Measurements from ENCODE around the gene SPATS1.
A peak's percentile ranks its signal among the peaks of the same experiment; 100 is the strongest.
"Not testable (repeated sequence)": the region's sequence is repeated elsewhere in the genome, so short reads cannot be mapped to it uniquely, and the experiment has no call there.

Gene SPATS1

GRCh38 chr6:44349904-44350649 lies 7.6 kb downstream of the SPATS1 start:
- no peak for DNase-seq

- not testable (repeated sequence) for DNase-seq
Measured at GRCh38 chr6:44350650-44350994, 8.2 kb downstream of the SPATS1 start.

GRCh38 chr6:44352259-44352658 lies 9.8 kb downstream of the SPATS1 start:
- DNase-seq = no peak

GRCh38 chr6:44353336-44353735 lies 10.9 kb downstream of the SPATS1 start:
- DNase-seq = no peak

- DNase-seq = no peak
Measured at GRCh38 chr6:44355640-44356039, 13.2 kb downstream of the SPATS1 start.

DNA sequence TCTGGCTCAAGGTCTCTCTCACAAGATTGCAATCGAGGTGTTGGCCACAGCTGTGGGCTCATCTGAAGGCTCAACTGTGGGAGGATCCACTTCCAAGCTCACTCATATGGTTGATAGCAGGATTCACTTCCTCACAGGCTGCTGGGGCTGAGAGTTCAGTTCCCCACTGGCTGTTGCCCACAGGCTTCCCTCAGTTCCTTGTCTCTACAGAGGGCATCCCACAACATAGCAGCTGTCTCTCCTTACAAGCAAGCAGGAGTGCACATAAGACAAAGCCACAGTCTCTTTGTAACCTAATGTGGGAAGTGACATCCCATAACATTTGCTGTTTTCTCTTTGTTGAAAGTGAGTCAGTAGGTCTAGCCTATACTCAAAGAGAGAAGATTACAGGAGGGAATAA lies 14.0 kb downstream of the SPATS1 start:
- DNase-seq = no peak

DNA sequence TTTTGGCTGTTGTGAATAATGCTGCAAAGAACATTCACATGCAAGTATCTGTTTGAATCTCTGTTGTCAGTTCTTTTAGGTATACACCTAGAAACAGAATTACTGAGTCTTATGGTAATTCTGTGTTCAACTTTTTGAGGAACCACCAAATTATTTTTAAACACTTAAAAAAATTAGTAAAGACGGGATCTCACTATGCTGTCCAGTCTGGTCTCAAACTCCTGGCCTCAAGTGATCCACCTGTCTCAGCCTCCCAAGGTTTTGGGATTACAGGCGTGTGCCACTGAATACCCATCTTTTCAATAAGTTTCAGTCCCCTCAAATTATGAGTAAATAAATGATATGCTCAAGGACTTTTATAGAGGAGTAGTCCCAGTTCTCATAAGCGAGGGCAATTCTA lies 17.5 kb downstream of the SPATS1 start:
- DNase-seq = no peak

DNA sequence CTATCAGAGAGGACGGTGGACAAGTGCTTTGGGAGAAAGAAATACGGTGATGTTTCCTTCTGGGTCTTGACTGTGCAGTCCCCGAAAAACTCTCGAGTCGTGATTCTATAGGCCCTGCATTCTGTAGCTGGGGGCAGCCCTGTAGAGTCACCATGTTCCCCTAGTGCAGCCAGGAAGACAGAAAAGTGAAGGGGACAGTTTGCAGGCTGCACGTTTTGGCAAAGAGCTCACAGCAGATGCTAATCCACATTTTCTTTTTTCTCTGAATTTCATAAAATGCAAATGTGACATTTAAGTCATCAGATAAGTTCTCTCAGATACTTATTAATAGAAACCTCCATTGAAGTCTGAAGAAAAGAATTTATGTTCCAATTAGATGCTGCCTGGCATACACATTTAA lies 19.5 kb downstream of the SPATS1 start:
- no peak for DNase-seq

GRCh38 chr6:44363377-44363926 lies 21.0 kb downstream of the SPATS1 start:
- no peak for DNase-seq

DNA sequence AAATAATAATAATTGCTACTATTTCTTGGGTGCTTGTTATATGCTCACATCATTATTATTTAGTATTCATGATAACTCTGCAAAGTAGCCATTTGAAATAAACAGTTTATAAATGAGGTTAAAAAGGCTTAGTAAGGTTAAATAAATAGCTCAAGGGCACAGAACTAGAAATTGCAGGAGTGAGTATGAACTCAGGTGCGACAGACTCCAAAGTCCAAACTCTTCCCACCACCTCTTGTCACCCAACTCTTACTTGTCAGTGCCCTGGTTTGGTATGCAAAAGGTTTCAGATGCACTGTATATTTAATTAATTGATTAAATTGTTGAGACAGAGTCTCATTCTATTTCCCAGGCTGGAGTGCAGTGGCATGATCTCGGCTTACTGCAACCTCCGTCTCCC lies 24.3 kb downstream of the SPATS1 start:
- DNase-seq = no peak

DNA sequence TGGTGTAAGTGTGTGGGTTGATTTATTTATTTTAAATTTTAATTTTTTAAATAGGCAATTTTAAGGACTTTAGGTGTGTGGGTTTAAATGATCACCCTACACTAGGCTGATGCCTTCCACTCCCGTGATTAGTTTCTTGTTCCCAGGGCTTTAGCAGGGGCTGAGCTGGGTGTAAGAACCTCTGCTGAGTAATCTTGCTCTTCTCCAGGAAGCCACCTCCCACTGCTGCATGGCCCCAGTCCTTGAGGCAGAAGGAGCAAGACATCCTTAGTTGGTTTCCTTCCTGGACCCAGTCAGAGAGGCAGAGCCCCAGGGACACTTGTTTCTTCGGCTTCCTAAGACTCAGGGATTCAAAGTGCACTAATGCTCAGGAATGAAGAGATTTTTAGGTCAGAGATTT lies 25.2 kb downstream of the SPATS1 start:
- DNase-seq = no peak

DNA sequence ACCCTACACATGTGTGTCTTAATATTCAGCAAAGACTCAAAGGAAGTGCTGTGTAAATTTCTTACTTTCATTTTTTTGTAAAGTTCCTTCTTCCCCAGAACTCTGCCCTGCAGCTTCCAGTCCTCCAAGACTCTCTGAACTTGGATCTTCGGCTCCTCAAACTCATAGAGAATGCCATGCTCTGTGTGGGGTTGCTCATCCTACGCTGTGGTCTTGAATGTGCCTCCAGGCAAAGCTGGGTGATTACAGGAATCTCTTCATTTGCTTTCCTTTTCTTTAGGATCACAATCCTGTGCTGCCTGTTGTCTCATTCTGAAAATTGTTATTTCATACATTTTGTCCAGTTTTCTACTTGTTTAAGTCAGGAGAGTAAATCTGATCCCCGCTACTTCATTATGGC lies 30.6 kb downstream of the SPATS1 start:
- no peak for DNase-seq

DNA sequence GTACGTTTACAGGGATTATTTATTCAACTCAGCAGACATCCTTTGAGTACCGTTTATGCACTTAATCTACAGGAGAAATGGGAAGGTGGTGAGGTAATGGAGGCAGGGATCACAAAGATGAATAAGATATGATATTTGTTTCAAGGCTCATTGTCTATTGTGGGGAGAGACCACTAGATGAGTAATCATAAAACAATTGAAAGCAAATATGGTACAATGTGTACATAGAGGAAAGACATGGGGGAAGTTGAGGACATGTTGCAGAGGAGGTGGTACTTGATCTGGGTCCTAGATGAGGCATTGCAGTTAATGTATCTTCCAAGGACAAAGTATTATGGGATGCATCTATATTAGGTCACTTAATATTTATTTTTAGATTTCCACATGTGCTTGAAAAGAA lies 31.3 kb downstream of the SPATS1 start:
- no peak for DNase-seq

DNA sequence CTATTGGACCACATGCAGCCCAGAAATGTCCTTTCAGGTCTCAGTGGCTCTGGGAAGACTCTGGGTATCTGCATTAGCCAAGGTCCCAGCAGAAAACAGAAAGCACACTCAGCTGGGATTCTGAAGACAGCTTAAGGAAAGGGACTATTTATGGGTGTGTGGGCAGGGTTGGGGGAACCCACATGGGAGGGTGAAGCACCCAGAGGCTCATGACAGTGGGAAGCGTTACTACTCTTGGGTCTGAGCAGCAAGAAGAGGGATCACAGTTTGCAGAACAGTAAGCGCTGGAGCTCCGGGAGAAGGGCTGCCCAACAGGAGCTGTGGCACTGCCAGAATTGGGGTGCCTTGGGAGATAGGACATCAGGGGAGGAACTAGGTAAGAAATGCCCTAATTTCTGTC lies 32.6 kb downstream of the SPATS1 start:
- DNase-seq = no peak

- no peak for DNase-seq
Measured at GRCh38 chr6:44377484-44377883, 35.0 kb downstream of the SPATS1 start.

DNA sequence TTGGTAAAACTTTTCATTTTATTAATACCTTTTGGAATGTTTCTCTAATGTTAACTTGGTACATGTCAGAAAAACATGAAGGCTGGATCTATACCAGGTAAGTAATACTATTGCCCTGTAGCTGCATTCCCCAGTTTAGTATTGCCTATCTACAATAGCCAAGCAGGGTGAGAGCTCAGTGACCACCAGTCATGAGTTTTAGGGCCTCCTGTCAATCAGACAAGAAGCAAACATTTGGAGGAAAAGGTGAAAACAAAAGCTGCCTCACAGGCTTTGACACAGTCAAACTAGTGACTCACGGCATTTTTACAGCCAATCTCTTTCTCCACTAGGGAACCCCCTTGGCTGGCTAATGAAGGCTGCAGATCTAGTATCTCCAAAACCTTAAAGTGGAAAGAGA lies 35.5 kb downstream of the SPATS1 start:
- no peak for DNase-seq

- no peak for DNase-seq
Measured at GRCh38 chr6:44381739-44382138, 39.3 kb downstream of the SPATS1 start.

- DNase-seq = peak; percentile 80
Measured at GRCh38 chr6:44386364-44386928, 44.0 kb downstream of the SPATS1 start.

DNA sequence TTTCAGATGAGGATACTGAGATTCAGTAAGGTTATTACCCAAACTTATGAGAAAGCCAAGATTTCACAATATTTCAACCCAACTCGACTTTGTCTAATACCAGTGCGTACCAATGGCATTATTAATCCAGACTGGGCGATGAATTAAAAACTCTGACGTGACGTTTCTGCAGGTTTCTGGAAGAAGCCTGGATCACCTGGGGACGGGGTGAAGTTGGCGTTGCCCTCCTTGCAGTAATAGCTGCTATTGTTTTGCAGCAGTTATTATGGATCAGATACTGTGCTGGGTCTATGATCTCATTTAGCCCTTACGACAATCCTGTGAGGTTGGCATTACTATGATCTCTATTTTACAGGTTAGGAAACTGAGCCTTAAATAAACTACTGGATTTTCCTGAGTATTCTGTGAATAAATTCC lies 44.5 kb downstream of the SPATS1 start:
- DNase-seq = peak; percentile 42

DNA sequence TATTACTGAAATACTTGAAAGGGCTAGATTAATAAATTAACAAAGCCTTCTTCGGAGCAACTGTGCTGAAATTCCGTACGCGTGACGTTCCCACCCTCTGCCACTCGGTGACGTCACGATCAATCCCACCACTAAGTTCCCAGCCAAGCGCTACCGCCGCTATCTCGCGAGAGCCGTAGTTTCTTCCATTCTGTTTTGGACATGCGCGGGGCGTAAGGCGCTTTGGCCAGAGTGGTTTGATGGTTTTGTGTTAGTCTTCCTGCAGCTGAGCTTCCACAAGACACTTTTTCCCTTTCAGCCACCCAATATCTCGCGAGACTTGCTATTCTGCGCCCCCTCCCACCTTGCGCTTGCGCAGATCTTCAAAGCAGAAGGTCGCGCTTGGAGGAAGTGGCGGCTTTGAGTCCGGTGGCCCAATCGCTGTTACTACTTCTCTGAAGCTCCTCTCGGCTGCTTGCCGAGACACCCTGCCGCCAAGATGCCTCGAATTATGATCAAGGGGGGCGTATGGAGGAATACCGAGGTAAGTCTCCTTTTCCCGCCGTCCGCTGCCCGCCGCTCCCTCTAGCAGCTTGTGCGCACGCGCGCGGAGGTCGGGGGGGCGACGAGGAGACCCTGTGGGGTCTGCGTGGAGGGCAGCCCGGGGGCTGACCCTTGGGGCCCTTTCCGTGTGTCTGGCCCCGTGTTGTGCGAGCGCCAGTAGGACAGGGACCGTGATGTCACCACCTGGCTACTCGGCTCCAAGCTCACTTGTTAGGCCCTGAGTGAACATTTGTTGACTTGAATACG lies 45.1 kb downstream of the SPATS1 start, which contains the start of gene CDC5L:
CDC5L (plus strand) TSS at position 361 of the 789 bp plus-strand sequence; CDS start at position 479, 118 bp downstream.
- DNase-seq = peak; percentile 99

GRCh38 chr6:44388135-44388487 lies 45.7 kb downstream of the SPATS1 start:
- no peak for DNase-seq

GRCh38 chr6:44388887-44389286 lies 46.4 kb downstream of the SPATS1 start:
- DNase-seq = no peak

DNA sequence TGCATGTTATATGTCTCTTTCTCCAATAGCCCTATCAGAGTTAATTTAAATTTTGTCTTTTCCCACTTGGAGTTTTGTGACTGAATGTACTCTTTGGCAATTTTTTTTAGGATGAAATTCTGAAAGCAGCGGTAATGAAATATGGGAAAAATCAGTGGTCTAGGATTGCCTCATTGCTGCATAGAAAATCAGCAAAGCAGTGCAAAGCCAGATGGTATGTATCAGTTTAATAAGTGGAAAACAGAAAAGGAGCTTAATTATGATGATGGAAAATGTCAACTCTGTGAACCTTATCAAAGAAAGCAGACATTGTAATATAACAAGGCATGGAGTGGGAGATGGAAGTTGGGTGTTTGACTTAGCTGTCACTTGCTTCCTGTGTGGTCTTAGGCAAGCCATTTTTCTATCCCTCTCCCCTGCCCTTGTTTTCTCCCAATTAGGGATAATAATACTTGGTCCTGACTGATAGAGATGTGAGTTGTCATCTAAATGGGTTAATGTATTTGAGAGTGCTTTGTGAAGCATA lies 47.8 kb downstream of the SPATS1 start:
- no peak for DNase-seq
